Endothelial cell (in vitro differentiated cells): Measurements from ENCODE around the gene DYRK1A. TPM values are rescaled to one million over a fixed set of nuclear protein-coding genes. Genes with fewer than 3 reads are reported as not detected.

ENCODE experiments used
- DNase-seq: peaks from one replicate; pipeline ENCODE4 v3.0.0; 2021; ENCODE audit warnings: low spot score
- H3K27ac Mint-ChIP-seq: one replicate; pipeline ENCODE4 v1.8.0; 2021; ENCODE audit warnings: mixed read lengths, inconsistent platforms; ENCODE audit not compliant: unreplicated experiment
- H3K27me3 Mint-ChIP-seq: one replicate; pipeline ENCODE4 v1.8.0; 2021; ENCODE audit warnings: mild to moderate bottlenecking, moderate library complexity, mixed read lengths, inconsistent platforms; ENCODE audit not compliant: unreplicated experiment
- H3K36me3 Mint-ChIP-seq: one replicate; pipeline ENCODE4 v1.8.0; 2021; ENCODE audit warnings: mild to moderate bottlenecking, low read depth, mixed read lengths, inconsistent platforms; ENCODE audit not compliant: unreplicated experiment
- H3K4me1 Mint-ChIP-seq: one replicate; pipeline ENCODE4 v1.8.0; 2021; ENCODE audit warnings: mild to moderate bottlenecking, mixed read lengths, inconsistent platforms; ENCODE audit not compliant: unreplicated experiment
- H3K4me3 Mint-ChIP-seq: one replicate; pipeline ENCODE4 v1.8.0; 2021; ENCODE audit warnings: mild to moderate bottlenecking, mixed read lengths, inconsistent platforms; ENCODE audit not compliant: unreplicated experiment
- H3K9me3 Mint-ChIP-seq: one replicate; pipeline ENCODE4 v1.8.0; 2021; ENCODE audit warnings: mixed read lengths, inconsistent platforms; ENCODE audit not compliant: unreplicated experiment
- total RNA-seq: library from RNA; stranded (reverse); fragmentation: NEBNext Ultra II Directional; extraction: Animal tissue kit (Norgen Biotek cat#: 25700); gene quantifications from one replicate; pipeline ENCODE4 v1.2.1, GENCODE V29; 2021; ENCODE audit not compliant: unreplicated experiment
- TF ChIP-seq, protein P1 (sequence below): fragments of 200-600 bp; sonication (generic); IDR thresholded peaks from one replicate; pipeline ENCODE4 v1.5.0; 2021; ENCODE audit warnings: antibody characterized with exemption; ENCODE audit not compliant: unreplicated experiment

DYRK1A gene
- total RNA-seq, 1 donor from 2014 or later: 87.5 TPM

DNA sequence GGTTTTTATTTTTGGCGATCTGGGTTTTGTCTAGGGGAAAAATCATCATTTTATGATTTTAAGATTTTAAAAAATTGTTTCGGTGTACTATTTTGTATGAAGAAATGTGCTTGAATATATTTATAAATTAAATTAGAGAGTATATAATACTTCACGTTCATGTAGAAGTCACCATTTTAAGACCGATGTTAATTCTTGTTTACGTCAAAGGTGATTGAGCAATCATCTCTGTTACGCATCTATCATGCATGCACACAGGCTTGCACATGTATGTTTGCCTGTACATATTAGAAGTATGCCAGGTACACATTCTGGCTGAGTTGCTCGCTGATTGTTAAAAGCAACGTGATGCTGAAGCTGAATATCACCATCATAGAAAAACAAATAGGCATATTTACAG lies 54.7 kb downstream of the DYRK1A start:
- DNase-seq: no peak
- Mint-ChIP-seq H3K9me3 (no peaks in the 10 kb centered on the region), H3K36me3 (peaks cover 12% of the 10 kb centered on the region), H3K27ac (no peak overlapping the region), H3K27me3 (no peaks in the 10 kb centered on the region), H3K4me1 (peaks cover 37% of the 10 kb centered on the region), H3K4me3 (no peak overlapping the region)
- TF ChIP-seq, protein P1, sequence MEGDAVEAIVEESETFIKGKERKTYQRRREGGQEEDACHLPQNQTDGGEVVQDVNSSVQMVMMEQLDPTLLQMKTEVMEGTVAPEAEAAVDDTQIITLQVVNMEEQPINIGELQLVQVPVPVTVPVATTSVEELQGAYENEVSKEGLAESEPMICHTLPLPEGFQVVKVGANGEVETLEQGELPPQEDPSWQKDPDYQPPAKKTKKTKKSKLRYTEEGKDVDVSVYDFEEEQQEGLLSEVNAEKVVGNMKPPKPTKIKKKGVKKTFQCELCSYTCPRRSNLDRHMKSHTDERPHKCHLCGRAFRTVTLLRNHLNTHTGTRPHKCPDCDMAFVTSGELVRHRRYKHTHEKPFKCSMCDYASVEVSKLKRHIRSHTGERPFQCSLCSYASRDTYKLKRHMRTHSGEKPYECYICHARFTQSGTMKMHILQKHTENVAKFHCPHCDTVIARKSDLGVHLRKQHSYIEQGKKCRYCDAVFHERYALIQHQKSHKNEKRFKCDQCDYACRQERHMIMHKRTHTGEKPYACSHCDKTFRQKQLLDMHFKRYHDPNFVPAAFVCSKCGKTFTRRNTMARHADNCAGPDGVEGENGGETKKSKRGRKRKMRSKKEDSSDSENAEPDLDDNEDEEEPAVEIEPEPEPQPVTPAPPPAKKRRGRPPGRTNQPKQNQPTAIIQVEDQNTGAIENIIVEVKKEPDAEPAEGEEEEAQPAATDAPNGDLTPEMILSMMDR: no peak

GRCh38 chr21:37422382-37422781 lies 55.8 kb downstream of the DYRK1A start:
- no peaks in the 10 kb centered on the region for H3K9me3 Mint-ChIP-seq
- no peak overlapping the region for H3K4me3 Mint-ChIP-seq
- H3K27me3 Mint-ChIP-seq: no peaks in the 10 kb centered on the region
- peaks cover 37% of the 10 kb centered on the region for H3K4me1 Mint-ChIP-seq
- TF ChIP-seq, protein P1: no peak
- peak overlapping the region; percentile 79 for H3K27ac Mint-ChIP-seq
- DNase-seq: no peak
- peaks cover 16% of the 10 kb centered on the region for H3K36me3 Mint-ChIP-seq

- no peak overlapping the region for H3K27ac Mint-ChIP-seq
- H3K27me3 Mint-ChIP-seq: no peaks in the 10 kb centered on the region
- peaks cover 18% of the 10 kb centered on the region for H3K36me3 Mint-ChIP-seq
- H3K4me3 Mint-ChIP-seq: no peak overlapping the region
- peaks cover 33% of the 10 kb centered on the region for H3K4me1 Mint-ChIP-seq
- no peaks in the 10 kb centered on the region for H3K9me3 Mint-ChIP-seq
- TF ChIP-seq, protein P1: no peak
- no peak for DNase-seq
Measured at GRCh38 chr21:37423103-37423502, 56.5 kb downstream of the DYRK1A start.

- H3K36me3 Mint-ChIP-seq: peaks cover 28% of the 10 kb centered on the region
- DNase-seq: no peak
- H3K4me1 Mint-ChIP-seq: peaks cover 32% of the 10 kb centered on the region
Measured at GRCh38 chr21:37424396-37424795, 57.8 kb downstream of the DYRK1A start.

DNA sequence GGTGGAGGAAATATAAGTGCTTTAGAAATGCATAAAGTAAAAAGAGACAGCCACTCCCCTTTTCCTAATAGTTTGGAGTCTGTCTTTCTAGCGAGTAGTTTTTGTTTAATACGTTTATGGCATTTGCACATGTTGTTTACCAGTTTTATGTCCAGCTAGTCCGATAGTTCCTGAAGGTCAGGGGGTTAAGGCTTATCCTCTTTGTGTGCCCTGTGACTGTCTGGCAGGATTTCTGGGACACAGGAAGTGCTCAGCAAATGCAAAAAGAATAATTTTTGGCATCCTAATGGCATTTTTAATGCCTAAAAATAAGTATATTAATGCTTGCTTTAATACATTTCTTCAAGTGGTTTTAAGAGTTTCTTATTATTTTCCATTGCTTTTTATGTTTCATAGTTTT lies 58.4 kb downstream of the DYRK1A start:
- TF ChIP-seq, protein P1: no peak
- H3K4me1 Mint-ChIP-seq: peaks cover 31% of the 10 kb centered on the region
- H3K9me3 Mint-ChIP-seq: no peaks in the 10 kb centered on the region
- DNase-seq: no peak
- H3K27ac Mint-ChIP-seq: no peak overlapping the region
- no peaks in the 10 kb centered on the region for H3K27me3 Mint-ChIP-seq
- peaks cover 31% of the 10 kb centered on the region for H3K36me3 Mint-ChIP-seq
- H3K4me3 Mint-ChIP-seq: no peak overlapping the region

More at GRCh38 chr21:37424396-37424795, 57.8 kb downstream of the DYRK1A start:
- TF ChIP-seq, protein P1: no peak
- H3K4me3 Mint-ChIP-seq: no peak overlapping the region
- no peak overlapping the region for H3K27ac Mint-ChIP-seq
- H3K9me3 Mint-ChIP-seq: no peaks in the 10 kb centered on the region
- no peaks in the 10 kb centered on the region for H3K27me3 Mint-ChIP-seq
